Renal pelvis (tissue), 4 donors: ENCODE measurements around the gene F10. TPM values are rescaled to one million over a fixed set of nuclear protein-coding genes. Genes with fewer than 3 reads are reported as not detected.

ENCODE experiments used
- DNase-seq: peaks from one replicate; pipeline ENCODE4 v3.0.0-alpha.2; 2013
- polyA plus RNA-seq, 3 donors: library from polyadenylated mRNA; unstranded; fragments of 120-200 nt; gene quantifications; one replicate each; pipeline ENCODE4 v1.2.1, GENCODE V29; 2013; ENCODE audit not compliant: insufficient read length in 3 of 3

The F10 gene
- polyA plus RNA-seq, 3 donors: 23.6 to 26.6 (median 24.2) TPM

DNA sequence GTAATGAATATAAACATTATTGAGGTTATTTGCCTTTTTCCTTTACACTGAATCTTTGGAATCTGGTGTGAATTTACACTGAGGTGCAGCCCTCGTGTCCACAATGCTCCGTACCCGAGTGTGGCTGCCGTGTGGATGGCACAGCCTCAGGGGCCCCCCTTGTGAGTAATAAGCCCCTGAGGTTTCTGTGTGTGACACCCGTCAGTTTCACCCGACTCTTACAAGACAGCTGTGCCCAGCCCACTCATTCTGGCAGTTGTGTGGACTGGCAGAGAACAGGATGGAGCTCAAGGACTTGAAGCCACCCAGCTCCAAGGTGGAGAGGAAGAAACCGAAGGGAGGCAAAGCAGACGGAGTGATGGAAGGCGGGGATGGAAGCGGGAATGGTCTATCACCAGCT is 43.7 kb downstream of the F10 start:
- DNase-seq: no peak

DNA sequence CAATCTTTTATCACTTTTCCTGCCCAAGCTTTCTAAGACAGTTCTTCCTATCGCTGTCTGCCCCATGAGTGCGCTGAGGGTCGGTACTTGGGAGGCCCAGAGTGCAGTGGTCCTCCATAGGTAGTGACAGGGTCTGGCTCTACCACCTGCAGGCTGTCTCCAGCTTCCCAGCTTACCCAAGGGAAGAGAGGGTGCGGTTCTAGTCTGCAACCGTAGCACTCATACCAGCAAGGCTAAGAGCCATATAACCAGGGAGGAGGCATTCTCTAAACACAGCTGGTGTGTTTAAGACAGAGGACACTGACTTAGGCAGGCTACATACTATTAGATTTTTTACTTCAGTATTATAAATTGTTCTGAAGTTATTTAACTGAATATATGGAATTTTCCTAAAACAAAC is 44.1 kb downstream of the F10 start:
- no peak for DNase-seq

DNA sequence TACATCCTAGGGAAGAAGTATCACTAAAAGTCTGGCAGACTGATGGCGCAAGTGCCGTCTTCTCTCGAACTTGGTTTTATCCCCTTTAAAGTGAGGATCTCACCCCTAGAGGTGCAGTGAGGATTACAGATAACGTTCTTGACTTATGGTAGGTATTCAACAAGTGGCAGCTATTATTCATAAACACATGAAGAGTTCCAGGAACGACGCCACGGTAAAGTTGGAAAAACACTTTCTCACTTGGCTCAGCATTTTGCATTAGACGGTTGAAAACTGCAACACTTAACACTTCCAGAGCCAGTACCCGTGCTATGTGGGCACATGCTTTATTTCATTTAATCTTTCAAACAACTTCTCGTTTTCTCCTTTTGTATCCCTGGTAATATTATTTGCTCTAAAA is 44.6 kb downstream of the F10 start:
- no peak for DNase-seq

DNA sequence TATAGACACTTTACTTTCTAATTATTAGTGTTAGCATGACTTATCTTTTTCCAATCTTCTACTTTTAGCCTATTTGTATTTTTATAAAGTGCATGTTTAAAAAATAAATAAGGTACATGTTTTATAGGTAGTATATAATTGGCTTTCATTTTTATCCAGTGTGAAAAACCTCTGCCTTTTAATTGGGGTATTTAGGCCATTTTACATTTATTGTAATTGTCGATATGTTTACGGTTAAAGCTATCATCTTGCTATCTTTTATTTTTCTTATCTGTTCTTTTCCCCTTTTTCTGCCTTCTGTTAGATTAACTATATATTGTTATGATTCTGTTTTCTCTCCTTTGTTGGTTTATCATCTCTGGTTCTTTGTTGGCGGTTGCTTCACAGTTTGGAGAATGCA is 45.0 kb downstream of the F10 start:
- DNase-seq: no peak

DNA sequence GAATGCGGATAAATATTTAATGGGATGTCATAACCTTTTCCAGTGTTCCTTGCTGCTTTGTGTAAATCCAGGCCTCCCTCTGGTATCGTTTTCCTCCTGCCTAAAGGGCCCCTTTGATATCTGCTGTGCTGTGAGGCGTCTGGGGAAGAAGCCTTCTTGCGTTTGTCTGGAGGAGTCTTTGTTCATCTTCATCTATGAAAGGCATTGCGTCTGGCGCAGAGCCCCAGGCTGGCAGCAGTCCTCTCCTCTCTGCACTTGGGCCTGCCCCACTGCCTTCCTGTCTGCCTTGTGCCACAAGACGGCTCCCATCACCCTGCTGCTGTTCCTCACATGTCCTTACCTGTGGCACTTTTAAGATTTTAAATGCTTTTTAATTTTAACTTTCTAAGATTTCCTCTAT is 45.6 kb downstream of the F10 start:
- no peak for DNase-seq

DNA sequence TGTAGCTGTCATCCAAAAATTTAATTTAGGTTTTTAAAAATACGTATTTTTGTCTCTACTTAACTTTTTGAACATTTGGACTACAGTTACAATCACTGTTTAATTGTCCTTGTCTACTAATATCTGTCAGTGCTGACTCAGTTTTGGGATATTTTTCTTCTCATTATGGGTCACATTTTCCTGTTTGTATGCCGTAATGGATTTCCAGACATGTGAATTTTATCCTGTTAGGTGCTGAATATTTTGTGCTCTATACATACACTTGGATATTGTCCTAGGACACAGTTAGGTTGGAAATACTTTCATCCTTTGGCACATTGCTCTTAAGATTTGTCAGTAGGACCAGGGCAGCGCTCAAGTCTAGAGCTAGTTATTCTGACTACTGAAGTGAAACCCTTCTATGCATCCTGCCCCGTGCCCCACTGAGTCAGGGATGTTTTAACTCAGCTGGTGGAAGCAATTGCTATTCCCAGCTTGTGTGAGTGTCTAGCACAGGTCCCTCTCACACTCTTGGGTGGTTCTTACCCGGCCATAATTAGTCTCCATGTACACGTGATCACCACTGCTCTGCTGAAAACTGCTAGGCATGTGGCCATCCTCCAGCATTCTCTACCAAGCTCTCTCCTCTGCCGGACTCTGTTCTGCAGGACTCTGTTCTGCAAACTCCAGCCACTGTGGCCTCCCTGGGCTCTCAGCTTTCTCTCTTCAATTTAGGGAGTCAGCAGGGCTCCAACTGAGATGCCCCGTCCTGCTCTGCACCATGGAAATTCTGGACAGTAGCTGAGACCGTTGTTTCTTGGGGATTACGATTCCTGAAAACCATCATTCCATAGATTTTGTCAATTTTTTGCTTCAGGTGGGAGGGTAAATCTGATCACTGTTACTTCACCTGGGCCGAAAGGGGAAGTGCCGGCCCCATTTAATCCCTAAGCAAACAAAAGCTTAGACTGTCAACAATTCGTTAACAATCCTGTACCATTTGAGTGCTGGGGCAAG is 47.0 kb downstream of the F10 start:
- no peak for DNase-seq

DNA sequence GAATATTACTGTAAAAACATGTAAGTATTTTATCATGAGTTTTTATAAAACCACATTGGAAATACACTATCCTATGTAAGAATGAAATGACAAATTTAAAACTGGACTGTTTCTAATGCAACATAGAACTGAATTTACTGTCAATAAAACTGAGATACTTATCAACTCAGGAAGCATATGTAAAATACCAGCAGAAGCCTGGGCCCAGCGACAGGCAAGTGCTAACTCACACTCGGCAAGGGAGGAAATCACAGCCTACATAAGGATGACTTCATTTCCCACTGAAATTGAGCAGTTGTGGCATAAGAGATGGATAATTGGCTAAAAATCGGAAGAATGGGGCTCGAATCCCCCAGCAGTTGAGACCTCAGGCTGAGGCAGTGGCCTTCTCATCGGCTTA is 47.9 kb downstream of the F10 start:
- DNase-seq: no peak

DNA sequence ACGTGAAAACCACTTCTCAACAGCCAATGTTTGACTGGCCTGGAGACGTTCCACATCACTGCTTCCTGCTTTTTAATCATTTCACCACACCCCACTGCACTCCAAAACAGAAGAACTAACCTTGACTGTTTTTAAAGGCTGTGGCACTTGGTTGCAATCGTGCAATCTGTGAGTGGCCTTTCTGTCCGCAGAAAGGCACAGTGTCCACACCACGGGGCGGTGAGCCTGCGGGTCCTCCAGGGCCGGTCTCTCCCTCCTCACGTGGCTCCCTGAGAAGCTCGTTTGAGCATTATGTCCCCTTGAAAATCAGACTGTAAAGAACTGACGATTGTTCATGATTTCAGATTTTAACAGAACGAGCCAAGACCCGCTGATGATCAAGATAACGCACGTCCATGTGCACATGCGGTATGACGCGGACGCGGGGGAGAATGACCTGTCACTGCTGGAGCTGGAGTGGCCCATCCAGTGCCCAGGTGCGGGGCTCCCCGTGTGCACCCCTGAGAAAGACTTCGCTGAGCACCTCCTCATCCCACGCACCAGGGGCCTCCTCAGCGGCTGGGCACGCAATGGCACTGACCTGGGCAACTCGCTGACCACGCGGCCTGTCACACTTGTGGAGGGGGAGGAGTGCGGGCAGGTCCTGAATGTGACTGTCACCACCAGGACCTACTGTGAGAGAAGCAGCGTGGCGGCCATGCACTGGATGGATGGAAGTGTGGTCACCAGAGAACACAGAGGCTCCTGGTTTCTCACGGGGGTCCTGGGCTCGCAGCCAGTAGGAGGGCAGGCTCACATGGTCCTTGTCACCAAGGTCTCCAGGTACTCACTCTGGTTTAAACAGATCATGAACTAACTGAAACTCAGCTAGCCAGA is 48.9 kb downstream of the F10 start:
- no peak for DNase-seq

DNA sequence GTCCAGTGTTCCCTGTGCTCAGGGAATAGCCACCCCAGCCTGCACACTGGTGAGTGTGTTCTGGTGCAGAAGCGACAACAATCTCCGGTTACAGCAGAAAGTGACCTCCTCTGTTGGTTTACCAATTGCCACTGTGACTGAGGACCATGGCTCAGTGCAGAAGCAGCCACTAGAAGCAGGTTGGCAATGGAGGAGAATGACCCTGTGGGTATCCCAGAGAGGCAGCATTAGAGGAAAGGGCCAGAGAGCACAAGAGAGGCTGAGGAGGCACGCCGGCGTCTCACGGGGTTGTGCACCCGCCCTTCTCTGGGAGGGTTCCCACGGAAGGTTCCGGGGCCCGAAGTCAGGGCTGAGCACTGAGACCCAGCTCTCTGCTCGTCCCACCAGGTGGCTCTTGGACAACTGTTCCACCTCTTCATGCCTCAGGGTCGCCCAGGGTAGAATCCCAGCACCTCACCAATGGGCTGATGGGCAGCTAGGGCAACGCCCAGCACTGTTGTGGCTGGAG is 49.9 kb downstream of the F10 start:
- DNase-seq: no peak

DNA sequence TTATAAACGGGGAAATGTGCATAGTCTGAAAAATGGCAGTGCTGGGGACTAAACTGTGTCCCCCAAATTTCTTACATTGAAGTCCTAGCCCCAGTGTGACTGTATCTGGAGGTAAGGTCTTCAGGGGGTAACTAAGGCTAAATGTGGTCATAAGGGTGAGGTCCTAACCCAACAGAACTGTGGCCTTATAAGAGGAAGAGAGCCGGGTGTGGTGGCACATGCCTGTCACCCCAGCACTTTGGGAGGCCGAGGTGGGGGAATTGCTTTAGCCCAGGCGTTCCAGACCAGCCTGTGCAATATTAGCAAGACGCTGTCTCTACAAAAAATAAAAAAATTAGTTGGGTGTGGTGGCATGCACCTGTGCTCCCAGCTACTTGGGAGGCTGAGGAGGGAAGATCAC is 53.7 kb downstream of the F10 start:
- no peak for DNase-seq

DNA sequence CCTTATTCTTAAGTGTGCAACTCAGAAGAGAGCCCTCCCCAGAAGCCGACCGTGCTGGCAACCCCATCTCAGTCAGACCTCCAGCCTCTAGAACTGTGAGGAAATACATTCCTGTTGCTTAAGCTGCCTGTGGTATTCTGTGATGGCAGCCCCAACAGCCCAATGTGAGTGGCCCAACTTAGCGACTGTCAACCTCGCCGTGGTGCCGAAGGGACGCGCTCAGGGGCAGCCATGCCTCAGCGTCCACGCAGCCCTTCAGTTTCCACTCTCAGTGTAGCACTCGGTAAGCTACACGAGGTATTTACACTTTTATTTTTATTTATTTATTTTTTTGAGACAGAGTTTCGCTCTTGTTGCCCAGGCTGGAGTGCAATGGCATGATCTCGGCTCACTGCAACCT is 54.2 kb downstream of the F10 start:
- DNase-seq: no peak

DNA sequence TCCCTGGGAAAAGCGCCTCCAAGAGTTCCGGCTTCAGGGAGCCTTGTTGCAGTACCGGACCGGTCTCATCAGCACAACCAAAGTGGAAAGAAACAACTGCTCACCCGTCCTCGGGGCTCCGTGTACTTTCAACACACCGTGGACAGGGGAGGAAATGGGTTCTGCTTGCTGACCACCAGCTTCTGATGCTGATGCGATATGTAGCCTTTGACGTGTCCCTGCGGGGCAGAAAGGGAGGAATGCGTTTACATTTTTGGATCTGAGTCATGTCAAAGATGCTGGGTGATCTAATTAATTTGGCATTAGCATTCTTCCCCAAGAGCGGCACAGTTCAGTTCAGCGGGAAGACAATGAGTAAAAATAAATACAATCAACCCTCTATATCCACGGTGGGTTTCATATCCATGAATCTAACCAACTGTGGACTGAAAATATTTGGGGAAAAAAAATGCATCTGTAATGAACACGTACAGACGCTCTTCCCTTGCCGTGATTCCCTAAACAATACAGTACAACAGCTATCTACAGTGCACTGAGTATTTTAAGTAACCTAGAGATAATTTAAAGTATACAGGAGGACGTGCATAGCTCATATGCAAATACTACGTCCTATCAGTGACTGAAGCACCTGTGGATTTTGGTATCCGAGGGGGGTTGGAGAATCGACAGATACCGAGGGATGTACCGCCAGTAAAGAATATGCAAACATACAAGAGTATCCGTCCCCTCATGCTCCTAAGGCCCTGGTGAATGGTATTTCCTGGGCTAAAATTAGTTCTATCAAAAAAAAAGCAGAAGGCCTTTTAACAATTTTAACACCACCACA is 55.7 kb downstream of the F10 start:
- no peak for DNase-seq

DNA sequence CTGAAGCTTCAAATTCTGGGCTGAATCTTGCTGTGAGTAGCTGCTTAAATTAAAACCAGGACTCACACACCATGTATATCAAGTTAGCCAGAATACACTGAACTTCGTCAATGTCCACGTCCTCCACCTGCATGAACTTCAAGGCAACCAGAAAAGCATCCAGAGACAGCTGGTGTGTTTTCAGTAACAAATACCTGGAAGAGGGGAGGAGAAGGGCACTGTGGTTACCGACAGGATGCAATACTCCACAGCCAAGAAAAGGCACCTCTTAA is 56.2 kb downstream of the F10 start:
- no peak for DNase-seq

DNA sequence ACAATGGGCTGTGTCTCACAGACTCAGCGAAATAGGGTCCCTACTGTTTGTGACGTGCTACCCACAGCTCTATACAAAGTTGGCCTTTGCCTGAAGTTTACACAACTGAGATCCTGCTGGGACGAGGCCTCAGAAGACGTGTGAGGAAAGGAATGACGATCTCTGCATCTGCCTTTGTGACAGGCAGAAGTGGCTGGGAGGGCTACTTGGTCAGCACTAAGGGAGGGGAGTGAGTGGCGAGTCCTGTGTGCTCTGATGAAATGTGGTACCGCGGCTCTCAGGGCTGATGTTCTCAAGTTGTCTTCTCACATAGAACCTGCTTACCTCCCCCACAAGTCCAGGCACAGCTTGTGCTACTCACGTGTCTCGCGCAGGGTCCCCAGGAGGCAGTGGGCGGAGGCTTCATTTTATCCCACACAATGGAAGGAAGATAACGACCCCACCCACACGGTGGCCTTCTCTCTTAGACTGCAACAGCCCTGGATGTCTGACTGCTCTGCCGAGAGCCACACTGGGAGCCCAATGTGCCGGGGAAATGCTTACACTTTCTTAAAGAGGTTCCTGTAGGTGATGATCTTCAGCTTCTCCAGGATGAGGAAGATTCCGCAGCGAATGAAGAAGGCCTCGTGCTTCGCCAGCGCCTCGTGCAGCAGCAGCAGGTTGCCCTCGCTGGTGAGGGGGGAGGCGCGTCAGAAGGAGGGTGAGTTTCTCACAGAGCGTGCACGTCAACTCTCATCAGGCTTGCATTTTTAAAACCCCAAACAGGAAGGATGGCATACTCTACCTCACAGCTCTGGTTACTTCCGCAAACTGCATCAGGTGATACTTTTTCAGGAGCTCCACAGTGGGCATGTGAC is 57.0 kb downstream of the F10 start:
- DNase-seq: no peak

DNA sequence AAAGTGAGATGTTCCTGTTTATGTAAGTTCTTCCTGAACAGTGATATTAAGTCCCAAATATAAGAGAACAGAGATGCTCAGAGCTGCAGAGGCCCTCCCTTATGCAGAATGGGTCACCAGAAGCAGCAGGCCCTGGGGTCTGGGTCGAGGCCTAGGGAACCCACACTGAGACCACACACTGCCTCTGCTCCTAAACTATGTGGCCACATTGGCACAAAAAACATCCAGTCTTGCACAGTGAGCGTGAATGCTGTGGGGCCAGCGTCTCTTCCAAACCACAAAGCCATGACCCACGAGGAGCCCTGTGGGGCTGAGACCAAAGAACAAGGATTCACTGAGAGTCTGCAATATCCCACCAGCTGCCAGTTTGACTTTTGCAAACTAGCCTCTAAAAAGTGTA is 59.4 kb downstream of the F10 start:
- no peak for DNase-seq

DNA sequence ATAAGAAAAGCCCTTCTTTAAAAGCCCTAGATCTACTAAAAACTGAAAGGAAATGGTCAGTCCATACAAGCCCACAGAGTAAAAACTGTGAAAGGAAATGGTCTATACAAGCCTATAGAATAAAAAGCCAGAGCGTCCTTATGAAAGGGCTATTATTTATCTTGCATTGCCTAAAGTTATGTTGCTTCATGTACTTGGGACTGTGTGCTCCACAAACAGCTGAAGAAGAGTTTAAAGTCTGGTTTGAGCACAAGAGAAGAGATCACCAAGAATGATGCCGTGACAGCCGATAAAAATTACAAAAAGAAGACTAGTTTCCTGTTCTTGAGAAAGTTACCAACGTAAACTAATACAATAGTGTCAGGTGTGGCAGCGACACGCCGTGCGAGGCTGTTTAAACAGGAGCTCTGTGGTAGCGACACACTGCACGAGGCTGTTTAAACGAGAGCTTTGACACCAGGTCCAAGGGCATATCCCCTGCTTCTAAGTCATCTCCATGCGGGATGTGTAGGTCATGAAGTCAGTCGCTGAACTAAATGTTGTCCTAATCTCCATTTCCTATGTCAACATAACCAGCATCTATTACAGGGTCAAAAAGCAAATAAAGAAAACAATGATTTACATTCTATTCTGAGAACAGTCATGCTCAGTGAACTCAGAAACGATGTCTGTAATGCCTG is 61.0 kb downstream of the F10 start:
- DNase-seq: no peak

DNA sequence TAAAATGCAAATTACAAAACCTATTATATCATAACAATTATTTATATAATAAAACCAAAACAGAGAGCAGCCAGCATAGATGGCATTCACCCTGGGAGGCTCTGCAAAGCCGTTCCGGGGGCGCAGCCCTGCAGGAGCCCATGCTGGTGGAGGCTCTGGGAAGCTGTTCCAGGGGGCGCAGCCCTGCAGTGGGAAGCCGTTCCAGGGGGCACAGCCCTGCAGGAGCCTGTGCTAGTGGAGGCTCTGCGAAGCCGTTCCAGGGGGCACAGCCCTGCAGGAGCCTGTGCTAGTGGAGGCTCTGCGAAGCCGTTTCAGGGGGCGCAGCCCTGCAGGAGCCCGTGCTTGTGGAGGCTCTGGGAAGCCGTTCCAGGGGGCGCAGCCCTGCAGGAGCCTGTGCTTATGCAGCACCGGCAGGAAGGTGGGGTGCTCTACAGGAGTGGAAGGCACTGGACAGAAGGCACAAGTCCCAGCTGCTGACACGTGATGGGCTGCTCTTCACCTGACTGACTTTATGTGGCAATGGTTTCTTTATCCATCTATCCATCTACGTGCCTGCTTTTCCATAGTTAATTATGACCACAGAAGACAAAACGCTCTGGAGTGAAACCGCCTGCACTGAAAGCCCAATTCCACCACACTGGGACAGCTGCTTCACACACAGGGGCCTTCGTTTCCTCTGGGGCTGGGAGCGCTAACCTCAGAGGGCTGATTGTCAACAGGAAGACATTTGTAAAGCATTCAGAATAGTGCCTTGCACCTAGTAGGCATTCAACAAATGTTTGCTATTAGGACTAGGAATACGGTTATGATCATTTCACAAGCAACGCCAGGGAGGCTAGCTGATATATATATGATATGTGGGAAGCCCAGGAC is 62.2 kb downstream of the F10 start:
- DNase-seq: no peak

DNA sequence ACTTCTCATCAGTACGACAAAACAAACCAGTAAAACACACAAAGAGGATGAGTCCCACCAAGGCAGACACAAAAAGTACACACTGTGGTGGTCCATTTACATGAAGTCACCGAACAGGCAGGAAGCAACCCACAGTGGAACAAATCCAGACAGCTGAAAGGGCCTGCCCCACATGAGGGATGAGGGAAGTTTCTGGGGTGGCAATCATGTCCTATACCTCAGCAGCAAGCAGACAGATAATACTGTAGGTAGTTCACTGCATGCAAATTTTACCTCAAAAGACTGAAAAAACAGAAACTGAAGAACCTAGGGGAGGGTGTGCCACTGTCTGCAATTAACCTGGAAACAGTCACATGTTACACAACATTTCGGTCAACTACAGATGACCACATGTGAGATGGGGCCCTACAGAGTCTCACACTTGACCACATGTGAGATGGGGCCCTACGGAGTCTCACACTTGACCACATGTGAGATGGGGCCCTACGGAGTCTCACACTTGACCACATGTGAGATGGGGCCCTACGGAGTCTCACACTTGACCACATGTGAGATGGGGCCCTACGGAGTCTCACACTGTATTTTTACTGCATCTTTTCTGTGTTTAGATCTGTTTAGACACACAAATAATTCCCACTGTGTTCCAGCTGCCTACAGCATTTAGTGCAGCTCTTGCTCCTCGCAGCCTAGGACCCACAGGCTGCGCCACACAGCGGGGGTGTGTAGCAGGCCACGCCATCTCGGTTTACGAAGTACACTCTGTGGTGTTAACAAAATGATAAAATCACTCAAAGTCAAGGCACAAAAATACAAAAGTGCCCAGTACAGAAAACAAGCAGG is 63.7 kb downstream of the F10 start:
- DNase-seq: no peak

DNA sequence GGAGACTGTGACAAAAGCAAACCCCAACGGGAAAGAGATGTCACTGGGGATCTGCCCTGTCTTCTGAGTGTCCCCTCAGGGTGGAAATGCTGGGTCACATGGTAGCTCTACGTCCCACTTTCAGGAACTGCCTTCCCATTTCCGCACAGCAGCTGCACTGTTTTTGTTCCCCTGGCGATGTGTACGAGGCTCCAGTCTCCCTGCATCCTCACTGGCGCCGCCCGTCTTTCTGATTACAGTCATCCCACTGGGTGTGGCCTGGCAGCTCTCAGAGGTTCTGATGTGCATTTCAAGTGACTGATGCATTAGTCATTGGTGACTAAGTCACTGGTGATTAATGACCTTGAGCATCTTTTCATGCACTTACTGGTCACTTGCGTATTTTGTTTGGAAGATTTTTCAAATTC is 64.7 kb downstream of the F10 start:
- DNase-seq: no peak
